NT2/D1 (cell line): ENCODE results near the gene BTBD7.

Experiments used
- SUZ12 ChIP-seq: IDR thresholded peaks from 2 replicates; pipeline ENCODE4 v1.6.1; 2011; ENCODE audit not compliant: insufficient read length, insufficient read depth; ENCODE audit errors: extremely low read depth
- YY1 ChIP-seq: IDR thresholded peaks from 2 replicates; pipeline ENCODE4 v1.6.1; 2011; ENCODE audit not compliant: insufficient read length, insufficient read depth
- ZNF274 ChIP-seq: IDR thresholded peaks from 2 replicates; pipeline ENCODE4 v1.6.1; 2011; ENCODE audit warnings: mild to moderate bottlenecking, low read depth, low read length

DNA sequence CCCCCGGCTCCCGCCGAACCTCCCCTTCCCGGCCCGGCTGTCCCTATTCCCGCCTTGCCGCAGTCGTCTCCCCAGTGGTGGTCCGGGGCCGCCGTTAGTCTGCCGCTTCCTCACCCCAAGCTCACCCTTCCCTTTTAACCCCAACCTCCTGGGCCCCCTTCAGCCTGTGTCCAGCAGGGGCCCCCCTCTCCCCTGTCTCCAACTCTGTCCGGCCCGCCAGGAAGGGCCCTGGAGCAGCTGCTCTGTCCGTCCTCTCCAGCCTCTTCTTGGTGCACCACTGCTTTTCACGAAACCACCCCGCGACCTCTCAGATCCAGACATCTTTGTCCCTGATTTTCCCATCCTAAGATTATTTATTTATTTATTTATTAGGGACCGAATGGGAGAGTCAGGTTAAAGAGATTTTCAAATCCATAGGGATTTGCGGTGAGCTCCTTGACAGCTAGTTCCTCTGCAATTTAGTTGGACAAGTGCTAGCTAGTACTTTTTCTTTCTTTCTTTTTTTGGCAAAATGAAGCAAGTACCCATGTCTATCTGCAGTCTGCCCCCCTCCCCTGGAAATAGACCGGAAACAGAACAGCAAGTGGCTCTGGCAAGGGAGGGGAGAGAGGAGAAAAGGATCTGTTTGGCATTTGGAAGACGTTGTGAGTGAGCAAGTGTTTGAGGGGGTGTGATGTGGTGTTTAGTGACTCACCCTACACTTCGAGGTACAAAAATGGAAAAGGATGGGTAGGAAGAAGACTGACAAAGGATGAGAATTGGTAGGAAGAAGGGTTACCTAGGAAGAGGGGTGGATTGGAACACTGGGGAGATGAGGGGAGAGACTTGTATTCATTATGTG lies 125.1 kb downstream of the BTBD7 start:
- TF ChIP-seq SUZ12, result no peak
- no peak for TF ChIP-seq YY1
- no peak for TF ChIP-seq ZNF274
